Amygdala (tissue), 56 donors: ENCODE results near the gene PHF24.
"Not testable (repeated sequence)": the region's sequence is repeated elsewhere in the genome, so short reads cannot be mapped to it uniquely, and the experiment has no call there.

Source experiments
- DNase-seq, 56 donors: peaks; one replicate each; lab custom pipeline; 2025; lab: John Stamatoyannopoulos, UW

The PHF24 gene

DNA sequence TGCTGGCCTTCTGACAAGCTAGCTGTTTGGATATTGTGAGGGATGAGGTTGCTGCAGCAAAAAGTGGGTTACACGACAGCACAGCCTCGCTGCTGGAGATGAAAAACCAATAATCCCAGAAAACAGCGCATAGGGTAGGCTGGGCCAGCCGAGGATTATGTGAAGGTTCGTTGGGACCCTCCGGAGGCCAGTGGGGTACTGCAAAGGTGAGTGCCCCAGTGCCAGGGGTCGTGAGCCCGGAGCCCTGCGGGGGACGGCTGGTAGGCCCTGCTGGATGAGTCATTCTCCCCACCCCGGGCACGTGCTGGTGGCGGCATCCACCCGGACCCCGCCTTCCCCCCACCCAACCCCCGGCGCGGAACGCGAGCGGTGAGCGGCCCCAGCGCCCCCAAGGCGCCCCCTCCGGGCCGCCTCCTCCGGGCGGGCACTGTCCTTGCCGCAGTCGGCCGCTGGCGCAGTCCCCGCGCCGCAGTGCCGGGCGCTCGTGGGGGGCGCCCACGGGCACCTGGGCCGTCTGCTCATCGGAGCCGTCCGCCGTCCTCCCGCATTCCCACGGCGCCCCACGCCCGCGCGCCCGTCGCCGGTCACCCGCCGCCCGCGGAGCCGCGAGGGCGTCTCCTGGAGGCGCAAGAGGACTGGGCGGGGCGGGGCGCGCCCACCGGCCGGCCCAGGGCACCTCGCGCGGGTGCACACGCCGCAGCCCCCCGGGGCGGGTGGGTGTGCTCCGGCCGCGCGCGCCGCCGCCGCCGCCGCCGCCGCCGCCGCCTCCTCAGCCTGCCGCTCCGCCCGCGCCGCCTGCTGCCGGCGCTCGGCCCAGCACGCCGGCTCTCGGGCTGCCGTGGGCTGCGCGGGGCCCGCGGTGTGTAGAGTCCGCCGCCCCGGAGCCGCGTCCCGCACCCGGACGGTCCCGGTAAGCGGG is at the start of gene PHF24:
TSS of gene PHF24 (plus strand) at position 794 of the 919 bp plus-strand sequence. CDS start 13,014 bp downstream, outside the sequence.
- peak in 11 of 56 donors; percentile 8 to 60 (median 32) for DNase-seq

DNA sequence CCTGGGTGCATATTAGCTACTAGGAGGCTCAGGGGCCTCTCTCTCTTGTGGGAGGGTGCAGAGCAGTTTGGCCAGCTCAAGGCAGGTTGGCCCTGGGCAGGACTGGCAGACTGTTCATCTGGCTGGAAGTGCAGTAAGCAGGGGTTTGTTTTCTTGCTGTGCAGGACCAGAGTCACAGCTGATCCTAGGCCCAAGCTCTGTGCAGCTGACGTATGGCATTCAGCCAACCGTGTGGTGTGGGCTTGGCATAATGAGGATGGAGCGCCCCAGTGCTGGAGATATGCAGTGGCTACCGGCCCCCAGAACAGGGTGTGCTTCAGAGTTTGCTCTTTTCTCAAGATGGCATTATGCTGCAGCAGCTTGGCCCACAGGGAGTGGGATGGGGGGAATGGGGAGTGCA is 31.0 kb upstream of the PHF24 start:
- DNase-seq: peak in 34 of 56 donors; percentile 2 to 52 (median 16)

DNA sequence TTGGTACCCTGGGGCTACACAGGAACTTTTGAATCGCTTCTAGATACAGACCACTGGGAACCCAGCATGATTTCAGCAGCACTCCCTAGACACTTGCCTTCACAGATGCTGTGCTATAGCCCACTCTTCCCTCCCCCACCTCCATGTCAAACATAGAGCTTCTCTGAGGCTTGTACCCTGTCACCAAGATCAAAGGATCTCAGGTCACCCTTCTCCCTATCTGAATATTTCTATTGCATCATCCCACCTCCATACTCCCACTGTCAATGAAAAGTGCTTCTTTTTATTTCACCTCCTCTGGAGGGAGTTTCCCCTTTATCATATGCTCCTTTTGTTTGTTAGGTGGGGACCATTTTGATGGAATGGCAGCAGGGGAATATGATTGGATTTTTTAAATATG is 29.2 kb upstream of the PHF24 start:
- DNase-seq: no peak

DNA sequence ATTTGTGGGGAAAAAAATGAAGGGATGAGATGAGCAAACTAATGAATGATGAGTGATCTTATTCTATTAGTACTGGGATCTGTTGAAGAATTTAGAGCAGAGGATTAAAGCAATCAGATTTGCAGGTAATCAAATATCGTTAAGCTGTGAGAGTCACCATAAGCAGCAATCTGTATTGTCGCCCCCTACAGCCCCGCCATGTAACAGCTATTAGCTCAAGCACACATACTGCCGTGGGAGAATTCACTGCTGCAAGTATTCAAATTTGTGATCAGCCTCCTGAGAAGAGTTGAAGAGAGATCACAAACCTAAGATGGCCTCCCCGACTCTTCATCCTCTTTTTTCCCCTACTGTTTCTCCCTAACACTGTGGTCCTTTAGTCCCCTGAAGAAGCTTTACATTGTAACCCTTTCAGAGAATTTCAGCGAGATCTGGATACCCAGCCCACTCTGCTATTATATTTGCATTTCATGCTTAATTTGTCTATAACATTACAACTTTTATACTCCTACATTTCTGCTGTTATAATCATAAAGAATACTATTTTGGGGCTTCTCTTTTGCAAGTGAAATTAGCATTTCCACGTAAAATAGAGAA is 28.5 kb upstream of the PHF24 start:
- peak in 21 of 56 donors; percentile 1 to 63 (median 11) for DNase-seq

DNA sequence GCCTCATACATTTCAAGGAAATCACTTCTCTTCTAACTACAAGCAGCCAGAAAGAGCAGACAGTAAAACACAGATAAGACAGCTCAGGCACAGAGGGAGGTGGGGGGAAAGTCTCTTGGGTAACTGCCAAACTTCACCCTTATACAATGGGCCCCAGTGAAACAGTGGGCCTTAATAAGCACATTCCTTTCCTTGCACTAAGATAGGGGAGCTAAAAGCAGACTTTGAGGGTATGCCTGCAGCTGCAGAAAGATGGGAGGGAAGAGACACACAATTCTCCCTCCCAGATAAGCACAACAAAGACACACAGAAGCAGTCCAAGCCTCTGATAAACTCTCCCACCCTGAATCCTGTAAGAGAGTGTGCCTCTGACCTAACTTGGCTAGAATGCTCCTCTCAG is 18.1 kb upstream of the PHF24 start:
- not testable (repeated sequence) for DNase-seq

DNA sequence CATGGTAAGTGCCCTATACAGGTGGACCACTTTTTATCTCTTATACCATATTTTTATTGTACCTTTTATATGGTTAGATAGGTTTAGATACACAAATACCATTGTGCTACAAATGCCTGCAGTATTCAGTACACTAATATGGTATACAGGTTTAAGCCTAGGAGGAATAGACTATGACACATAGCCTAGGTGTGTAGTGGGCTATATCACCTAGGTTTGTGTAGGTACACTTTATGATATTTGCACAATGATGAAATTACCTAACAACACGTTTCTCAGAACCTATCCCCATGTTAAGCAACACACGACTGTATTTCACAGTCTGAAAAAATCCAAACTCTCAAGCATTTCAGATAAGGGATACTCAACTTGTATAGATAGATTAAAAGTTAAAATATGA is 9.6 kb upstream of the PHF24 start:
- no peak for DNase-seq

DNA sequence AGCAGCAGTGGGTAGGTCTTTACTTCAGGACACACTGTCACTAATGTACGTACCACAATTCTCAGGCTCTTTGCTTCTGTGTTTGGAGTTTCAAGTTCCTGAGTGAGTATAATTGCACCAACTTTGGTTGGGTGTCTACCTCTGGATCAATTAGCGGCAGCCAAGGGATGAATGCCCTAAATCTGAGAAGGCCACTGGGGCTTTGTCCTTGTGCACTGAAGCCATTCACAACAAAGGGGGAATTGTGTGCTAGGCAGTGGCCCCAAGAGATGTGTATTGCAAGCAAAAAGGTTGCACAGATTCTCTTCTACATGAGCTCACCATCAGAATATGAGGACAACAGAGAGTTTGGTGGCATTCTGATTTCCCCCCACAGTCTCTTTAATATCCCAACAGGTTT is 3.9 kb upstream of the PHF24 start:
- DNase-seq: peak in 3 of 56 donors; percentile 9 to 21 (median 12)

DNA sequence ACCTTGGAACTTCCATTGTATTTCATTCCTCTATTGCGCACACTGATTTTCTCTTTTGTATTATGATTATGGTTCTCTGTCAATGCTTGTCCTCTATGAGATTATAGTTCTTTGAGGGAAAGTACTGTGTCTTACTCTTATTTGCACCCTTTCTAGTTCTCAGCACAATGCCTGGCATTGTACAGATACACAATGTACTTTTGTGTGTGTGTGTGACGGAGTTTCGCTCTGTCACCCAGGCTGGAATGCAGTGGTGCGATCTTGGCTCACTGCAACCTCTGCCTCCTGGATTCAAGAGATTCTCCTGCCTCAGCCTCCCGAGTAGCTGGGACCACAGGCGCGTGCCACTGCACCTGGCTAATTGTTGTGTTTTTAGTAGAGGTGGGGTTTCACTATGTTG is 2.0 kb upstream of the PHF24 start:
- DNase-seq: not testable (repeated sequence)

DNA sequence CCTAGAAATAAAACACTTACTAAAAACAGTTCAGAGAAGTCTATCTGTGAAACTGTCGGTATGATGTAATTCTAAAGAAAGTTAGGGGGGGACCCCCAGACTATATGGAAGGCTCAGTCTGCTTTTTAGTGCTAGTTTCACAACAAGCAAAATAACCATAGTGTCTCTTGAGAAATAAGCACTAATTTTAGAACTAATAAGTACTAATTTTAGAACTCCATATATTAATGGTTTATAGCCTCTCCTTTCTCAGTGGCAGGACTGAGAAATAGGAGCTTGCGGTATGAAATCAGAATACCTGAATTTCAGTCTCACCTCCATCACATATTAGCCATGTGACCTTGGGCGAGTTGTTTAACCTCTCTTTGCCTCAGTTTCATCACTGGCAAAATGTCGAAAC is 1.4 kb upstream of the PHF24 start:
- DNase-seq: no peak

DNA sequence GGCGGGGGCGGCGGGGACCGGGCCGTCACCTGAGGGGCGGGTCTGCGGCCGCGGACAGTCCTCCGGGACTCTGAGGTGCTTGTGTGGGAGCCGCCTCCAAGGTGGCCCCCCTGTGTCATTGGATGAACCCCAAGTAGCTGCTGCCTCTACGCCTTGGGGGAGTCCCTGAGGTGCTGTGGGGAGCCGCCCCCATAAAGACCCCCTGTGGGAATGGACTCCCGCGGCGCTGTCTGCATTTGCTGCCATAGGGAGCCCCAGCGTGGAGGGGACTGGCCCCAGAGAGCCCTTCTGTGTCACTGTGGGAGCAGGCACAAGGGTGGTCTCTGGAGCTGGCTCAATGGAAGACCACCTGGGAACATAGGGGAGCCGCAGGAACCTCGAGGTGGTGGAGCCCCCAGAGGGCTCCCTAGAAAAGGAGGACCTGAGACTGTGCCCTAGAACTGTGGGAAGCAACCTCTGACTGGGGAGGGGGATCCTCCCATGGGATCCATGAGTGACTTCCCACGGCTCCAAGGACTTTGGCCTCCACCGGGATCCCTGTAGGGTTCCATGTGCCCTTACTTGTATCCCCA is 412 bp downstream of the PHF24 start:
- peak in 1 of 56 donors; percentile 47 for DNase-seq

DNA sequence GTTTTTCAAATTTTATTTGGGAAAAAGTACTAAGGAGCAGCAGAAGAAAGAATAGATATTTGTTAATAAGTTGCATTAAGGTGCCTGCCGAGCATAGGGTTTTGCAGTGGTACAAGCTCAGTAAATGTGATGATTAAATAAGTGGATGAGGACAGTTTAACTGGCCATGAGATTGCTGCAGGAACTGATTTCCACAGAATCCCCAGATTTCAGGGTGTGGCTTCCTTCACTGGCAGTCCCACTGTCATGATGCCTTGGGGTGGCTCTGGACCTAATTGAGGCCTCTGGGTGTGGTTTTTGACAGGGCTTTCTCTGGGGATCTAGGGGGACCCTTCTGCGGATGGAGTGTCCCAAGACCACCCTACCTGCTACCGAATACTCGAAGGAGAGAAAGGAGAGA is 1.4 kb downstream of the PHF24 start:
- DNase-seq: no peak

DNA sequence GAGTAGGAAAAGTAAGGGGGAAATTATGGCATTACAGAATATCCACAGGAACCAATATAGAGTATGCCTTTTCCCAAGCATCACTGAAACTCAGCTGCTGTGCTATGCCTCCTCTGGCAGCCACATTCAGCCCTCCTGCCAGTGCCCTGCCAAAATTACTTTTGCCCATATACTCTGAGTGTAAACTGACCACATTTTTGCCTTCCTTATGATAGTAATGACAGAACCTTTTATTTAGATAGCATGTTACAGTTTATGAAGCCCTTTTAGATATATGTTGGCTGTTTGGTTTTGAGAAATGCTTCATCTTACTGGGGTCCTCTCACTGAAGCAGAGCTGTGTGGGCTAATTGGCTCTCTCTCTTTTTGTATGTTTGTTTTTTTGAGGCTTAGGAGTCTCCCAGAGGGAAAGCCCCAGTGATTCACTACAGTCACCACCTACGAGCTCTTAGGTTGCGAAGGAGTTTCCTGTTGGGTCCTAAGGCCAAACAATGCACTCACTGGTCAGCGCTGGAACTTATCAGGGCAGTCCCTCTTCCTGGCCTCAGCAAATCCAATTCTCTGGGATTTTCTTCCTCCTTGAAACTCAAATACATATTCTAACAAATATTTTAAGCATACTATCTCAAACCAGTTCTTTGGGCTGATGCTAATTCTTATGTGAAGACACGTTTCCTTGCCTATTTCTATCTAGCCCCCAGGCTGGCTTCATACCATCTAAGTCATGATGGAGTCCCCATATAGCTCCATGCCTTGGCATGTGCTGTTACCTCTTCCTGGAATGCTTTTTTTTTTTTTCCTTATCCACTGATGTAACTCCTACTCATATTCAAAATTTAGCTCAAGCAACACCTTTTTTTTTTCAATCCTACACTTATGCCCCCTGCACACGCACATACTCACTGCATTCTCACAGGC is 3.7 kb downstream of the PHF24 start:
- DNase-seq: no peak

DNA sequence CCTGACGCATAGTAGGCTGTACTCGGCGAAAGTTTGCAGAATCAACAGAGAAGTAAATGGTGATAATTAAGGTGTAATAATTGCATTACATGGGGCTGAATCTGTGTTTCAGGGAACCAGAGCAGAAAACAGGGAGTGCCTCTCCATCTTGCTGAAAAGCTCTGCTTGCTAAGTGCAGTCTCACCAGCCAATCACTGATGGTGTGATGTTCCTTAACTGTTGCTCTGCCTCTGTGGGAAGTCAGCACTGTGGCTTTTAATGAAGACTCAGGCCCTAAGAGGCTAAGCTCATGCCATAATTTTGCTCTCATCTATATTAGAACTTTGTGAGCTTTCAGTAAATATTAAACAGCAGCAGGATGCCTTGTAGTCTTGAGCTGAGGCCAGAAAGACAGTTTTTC is 4.5 kb downstream of the PHF24 start:
- peak in 2 of 56 donors; percentile 25 to 57 for DNase-seq

DNA sequence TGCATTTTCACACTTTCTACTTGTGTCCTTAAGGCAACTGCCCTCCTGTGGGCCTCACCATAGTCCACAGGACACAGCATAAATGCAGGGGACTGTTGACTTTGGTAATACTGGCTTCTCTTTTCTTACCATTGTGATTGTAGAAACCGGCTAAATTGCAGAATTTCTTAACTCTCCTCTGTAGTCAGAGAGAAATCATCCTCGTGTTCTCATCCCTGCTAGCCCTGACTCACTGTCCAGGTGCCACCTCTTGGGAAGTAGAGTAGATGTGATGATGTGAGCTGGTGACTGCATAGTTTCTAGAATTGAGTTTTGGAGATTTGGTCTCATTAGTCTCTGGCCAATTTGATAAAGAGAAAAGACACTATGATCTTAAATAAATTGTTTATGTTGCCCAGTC is 5.5 kb downstream of the PHF24 start:
- no peak for DNase-seq

DNA sequence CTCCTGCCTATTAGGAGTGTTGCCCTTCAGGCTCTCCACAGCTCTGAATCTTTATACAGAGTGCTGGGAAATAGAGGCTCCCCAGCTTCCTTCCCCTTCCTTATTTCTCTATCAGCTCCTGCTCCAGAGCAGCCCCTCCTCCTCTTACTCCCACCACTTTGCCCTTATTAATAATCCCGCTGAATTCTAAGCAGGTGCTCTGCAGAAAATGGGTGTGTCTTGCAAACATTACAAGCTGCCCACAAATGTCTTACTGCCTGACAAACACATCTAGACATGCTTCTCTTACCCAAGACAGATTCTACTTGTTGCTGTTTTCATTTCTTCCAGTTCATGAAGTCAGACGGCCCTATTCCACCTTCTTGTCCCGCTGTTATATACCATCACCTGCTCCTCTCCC is 6.4 kb downstream of the PHF24 start:
- no peak for DNase-seq

DNA sequence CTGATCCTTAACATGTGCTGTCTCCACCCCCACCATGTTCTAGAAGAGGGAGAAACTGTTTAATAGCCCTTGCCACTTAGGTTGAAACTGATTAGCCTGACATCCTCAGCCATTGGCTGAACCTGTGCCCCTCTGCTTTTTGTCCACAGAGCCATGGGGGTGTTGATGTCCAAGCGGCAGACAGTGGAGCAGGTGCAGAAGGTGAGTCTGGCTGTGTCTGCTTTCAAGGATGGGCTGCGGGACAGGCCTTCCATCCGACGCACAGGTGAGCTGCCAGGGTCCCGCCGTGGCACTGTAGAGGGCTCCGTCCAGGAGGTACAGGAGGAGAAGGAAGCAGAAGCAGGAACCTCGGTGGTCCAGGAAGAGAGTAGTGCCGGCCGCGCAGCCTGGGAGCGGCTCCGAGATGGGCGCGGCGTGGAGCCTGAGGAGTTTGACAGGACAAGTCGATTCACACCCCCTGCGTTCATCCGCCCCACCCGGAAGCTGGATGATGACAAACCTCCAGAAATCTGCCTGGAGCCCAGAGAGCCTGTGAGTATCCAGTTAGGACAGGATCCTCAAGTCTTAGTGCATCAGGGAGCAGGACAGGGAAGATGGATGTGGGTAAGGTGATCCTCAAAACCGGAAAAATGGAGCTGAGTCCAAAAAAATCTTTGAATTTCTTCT is 13.2 kb downstream of the PHF24 start:
- no peak for DNase-seq

DNA sequence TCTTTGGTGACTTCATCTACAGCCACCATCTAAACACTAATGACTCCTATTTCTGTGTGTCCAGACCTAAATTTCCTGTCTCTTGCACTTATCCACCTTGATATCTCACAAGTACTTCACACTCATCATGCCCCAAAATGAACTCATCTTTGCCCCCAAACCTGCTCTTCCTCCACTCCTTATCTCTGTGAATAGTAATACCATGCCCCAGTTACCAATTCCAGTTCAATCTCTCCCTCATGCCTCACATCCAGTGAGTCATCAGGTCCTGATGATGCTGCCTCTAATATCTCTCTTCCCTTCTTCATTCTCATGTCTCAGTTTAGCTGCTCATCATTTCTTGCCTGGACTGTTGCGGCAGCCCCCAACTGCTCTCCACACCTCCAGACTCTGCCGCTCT is 16.6 kb downstream of the PHF24 start:
- no peak for DNase-seq

DNA sequence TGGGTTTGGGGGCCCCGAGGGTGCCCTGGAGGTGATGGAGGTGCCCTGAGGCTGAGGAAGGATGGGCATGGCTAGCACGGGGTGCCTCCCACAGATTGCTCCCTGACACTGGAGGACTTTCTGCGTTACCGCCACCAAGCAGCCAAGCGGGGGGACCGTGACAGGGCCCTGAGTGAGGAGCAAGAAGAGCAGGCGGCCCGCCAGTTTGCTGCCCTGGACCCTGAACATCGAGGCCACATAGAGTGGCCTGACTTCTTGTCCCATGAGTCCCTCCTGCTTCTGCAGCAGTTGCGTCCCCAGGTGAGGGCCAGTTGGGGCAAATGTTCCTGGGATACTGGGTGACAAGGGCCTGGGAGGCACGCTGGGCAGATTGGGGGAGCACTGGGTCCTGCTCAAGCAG is 18.4 kb downstream of the PHF24 start:
- no peak for DNase-seq

DNA sequence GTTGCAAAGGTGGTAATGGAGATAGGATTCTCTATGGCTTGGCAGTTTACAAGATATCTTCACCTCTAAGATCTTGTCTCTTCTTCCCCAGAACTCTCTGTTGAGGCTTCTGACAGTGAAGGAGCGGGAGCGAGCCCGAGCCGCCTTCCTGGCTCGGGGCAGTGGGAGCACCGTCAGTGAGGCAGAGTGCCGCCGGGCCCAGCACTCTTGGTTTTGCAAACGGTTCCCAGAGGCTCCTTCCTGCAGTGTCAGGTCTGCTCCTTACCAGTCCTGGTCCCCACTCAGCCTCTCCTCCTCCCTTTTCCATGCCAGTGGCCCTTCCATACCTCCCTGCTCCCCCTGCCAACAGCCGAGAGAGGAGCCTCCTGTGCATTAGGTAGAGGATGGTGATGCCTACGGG is 18.9 kb downstream of the PHF24 start:
- DNase-seq: no peak

DNA sequence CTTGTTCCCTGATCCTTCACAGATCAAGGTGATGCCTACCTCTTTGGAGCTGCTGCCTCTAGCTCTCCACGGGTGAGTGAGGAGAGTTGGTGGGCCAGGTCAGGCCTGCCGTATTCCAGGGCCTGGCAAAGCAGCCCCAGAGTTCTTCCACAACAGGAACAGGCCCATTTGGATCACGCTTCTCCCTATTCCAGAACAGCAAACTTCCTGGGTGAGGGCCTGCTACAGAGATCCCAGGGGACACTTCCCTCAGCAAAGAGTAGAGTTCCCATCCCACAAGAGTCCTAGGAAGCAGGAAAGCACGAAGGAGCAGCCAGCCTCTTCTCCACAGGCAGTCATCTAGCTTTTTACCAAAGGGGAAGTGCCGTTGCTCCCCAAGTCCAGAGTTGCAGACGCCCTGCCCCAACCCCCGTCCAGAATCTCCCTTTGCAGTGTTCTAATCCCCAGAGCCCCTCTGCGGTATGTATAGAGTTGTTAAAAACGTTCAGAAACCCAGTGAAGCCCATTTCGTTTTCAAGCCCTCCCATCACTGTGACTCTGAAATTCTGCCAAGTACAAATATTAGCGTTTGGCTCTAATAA is 22.2 kb downstream of the PHF24 start:
- no peak for DNase-seq
